ENCODE measurements around the gene DGKD. TPM values are rescaled to one million over a fixed set of nuclear protein-coding genes. Genes with fewer than 3 reads are reported as not detected.

Gene DGKD
- total and polyA plus RNA-seq, 2 donors (not counting 1 experiment from before 2014, with no cell fraction given): 6.0 to 9.9 TPM

- peak; percentile 64 to 92 for DNase-seq (ENCODE audit: low read depth in 2 of 2)
- H3K4me3 ChIP-seq (replicated peaks in 1 of 4; ENCODE audit: control extremely low read depth in 1 of 4, insufficient read depth in 1 of 4, low read depth in 3 of 4, low read length in 4 of 4): no peak overlapping the region
- H3K27me3 ChIP-seq (ENCODE audit: control insufficient read depth, insufficient read depth, low read length): peaks cover 10% of the 10 kb centered on the region
- no peak overlapping the region for H2AFZ ChIP-seq (ENCODE audit: low read length)
- H3K4me1 ChIP-seq (ENCODE audit: control insufficient read depth, extremely low read depth, insufficient read depth, low read length): no peaks in the 10 kb centered on the region
- no peaks in the 10 kb centered on the region for H3K36me3 ChIP-seq (ENCODE audit: control insufficient read depth, insufficient read depth, low read length)
- H3K27ac ChIP-seq (ENCODE audit: insufficient read depth, low read length): no peak overlapping the region
- H3K79me2 ChIP-seq (ENCODE audit: control insufficient read depth, insufficient read depth, low read length): no peaks in the 10 kb centered on the region
- TF ChIP-seq EZH2 (IDR thresholded peaks at IDR 0.05; ENCODE audit: low read length, missing control alignments) (no peak), CTCF (conservative IDR thresholded peaks at IDR 0.05 in 1 of 2, IDR thresholded peaks at IDR 0.05 in 1 of 2; ENCODE audit: low read depth in 1 of 2, low read length in 2 of 2) (no peak)
- H4K20me1 ChIP-seq (ENCODE audit: control insufficient read depth, extremely low read depth, insufficient read depth, low read length): no peaks in the 10 kb centered on the region
- H3K9me3 ChIP-seq (ENCODE audit: control insufficient read depth, insufficient read depth, low read depth, low read length): no peaks in the 10 kb centered on the region
- no peak overlapping the region for H3K9ac ChIP-seq (ENCODE audit: insufficient read depth, low read length)
- no peak overlapping the region for H3K4me2 ChIP-seq (ENCODE audit: extremely low read depth, insufficient read depth, low read length)
Measured at GRCh38 chr2:233350708-233351107, 3.6 kb upstream of the DGKD start.

- Histone ChIP-seq H3K79me2 (ENCODE audit: control insufficient read depth, insufficient read depth, low read length) (no peaks in the 10 kb centered on the region), H4K20me1 (ENCODE audit: control insufficient read depth, extremely low read depth, insufficient read depth, low read length) (no peaks in the 10 kb centered on the region), H2AFZ (ENCODE audit: low read length) (no peak overlapping the region), H3K4me3 (replicated peaks in 1 of 4; ENCODE audit: control extremely low read depth in 1 of 4, insufficient read depth in 1 of 4, low read depth in 3 of 4, low read length in 4 of 4) (no peak overlapping the region), H3K4me1 (ENCODE audit: control insufficient read depth, extremely low read depth, insufficient read depth, low read length) (no peaks in the 10 kb centered on the region), H3K27ac (ENCODE audit: insufficient read depth, low read length) (no peak overlapping the region), H3K36me3 (ENCODE audit: control insufficient read depth, insufficient read depth, low read length) (no peaks in the 10 kb centered on the region), H3K9me3 (ENCODE audit: control insufficient read depth, insufficient read depth, low read depth, low read length) (no peaks in the 10 kb centered on the region), H3K4me2 (ENCODE audit: extremely low read depth, insufficient read depth, low read length) (no peak overlapping the region), H3K9ac (ENCODE audit: insufficient read depth, low read length) (no peak overlapping the region), H3K27me3 (ENCODE audit: control insufficient read depth, insufficient read depth, low read length) (peaks cover 10% of the 10 kb centered on the region)
- DNase-seq (ENCODE audit: low read depth in 2 of 2): peak in 1 of 2 donors; percentile 22
- no peak for TF ChIP-seq CTCF (conservative IDR thresholded peaks at IDR 0.05 in 1 of 2, IDR thresholded peaks at IDR 0.05 in 1 of 2; ENCODE audit: low read depth in 1 of 2, low read length in 2 of 2)
- TF ChIP-seq EZH2 (IDR thresholded peaks at IDR 0.05; ENCODE audit: low read length, missing control alignments): no peak
Measured at GRCh38 chr2:233351423-233351822, 2.9 kb upstream of the DGKD start.

GRCh38 chr2:233352141-233352842, 2.0 kb upstream of the DGKD start:
- H3K27ac ChIP-seq (ENCODE audit: insufficient read depth, low read length): no peak overlapping the region
- no peak for DNase-seq (ENCODE audit: low read depth in 2 of 2)

More at GRCh38 chr2:233352141-233352842, 2.0 kb upstream of the DGKD start:
- H2AFZ ChIP-seq (ENCODE audit: low read length): no peak overlapping the region
- TF ChIP-seq EZH2 (IDR thresholded peaks at IDR 0.05; ENCODE audit: low read length, missing control alignments): no peak
- no peak for TF ChIP-seq CTCF (conservative IDR thresholded peaks at IDR 0.05 in 1 of 2, IDR thresholded peaks at IDR 0.05 in 1 of 2; ENCODE audit: low read depth in 1 of 2, low read length in 2 of 2)
- peaks cover 7% of the 10 kb centered on the region for H3K27me3 ChIP-seq (ENCODE audit: control insufficient read depth, insufficient read depth, low read length)
- no peaks in the 10 kb centered on the region for H3K4me1 ChIP-seq (ENCODE audit: control insufficient read depth, extremely low read depth, insufficient read depth, low read length)
- H4K20me1 ChIP-seq (ENCODE audit: control insufficient read depth, extremely low read depth, insufficient read depth, low read length): no peaks in the 10 kb centered on the region
- no peak overlapping the region for H3K4me2 ChIP-seq (ENCODE audit: extremely low read depth, insufficient read depth, low read length)
- no peaks in the 10 kb centered on the region for H3K36me3 ChIP-seq (ENCODE audit: control insufficient read depth, insufficient read depth, low read length)
- no peaks in the 10 kb centered on the region for H3K79me2 ChIP-seq (ENCODE audit: control insufficient read depth, insufficient read depth, low read length)
- no peaks in the 10 kb centered on the region for H3K9me3 ChIP-seq (ENCODE audit: control insufficient read depth, insufficient read depth, low read depth, low read length)
- no peak overlapping the region for H3K4me3 ChIP-seq (replicated peaks in 1 of 4; ENCODE audit: control extremely low read depth in 1 of 4, insufficient read depth in 1 of 4, low read depth in 3 of 4, low read length in 4 of 4)
- no peak overlapping the region for H3K9ac ChIP-seq (ENCODE audit: insufficient read depth, low read length)

Data from fibroblast of lung (primary cell).